H1 (cell line): ENCODE data around the gene CNGA1.

Source experiments
- EP300 ChIP-seq, 2 experiments: IDR thresholded peaks; 1 replicate in 1 of 2; 2 replicates in 1 of 2; pipeline ENCODE4 v1.6.1; 2011 to 2012; ENCODE audit warnings: low read depth in 2 of 2, low read length in 2 of 2, mild to moderate bottlenecking in 2 of 2, borderline replicate concordance in 1 of 2, inconsistent platforms in 1 of 2, moderate library complexity in 1 of 2
- EZH2 ChIP-seq: fragments of 200-600 bp; sonication (generic); IDR thresholded peaks from 2 replicates; pipeline ENCODE4 v1.7.1; 2012; ENCODE audit warnings: low read depth, mild to moderate bottlenecking, moderate library complexity, low read length, inconsistent platforms; ENCODE audit not compliant: severe bottlenecking
- HDAC6 ChIP-seq: IDR thresholded peaks from one replicate; pipeline ENCODE4 v1.7.1; 2012; ENCODE audit warnings: low read depth, mild to moderate bottlenecking, inconsistent platforms, low read length, moderate library complexity
- JUND ChIP-seq: IDR thresholded peaks from 2 replicates; pipeline ENCODE4 v1.6.1; 2011; ENCODE audit warnings: mild to moderate bottlenecking, improper control_type of control experiment, low read length
- POLR2A ChIP-seq, 2 experiments: IDR thresholded peaks; 1 replicate in 1 of 2; 2 replicates in 1 of 2; pipeline ENCODE4 v1.6.1; 2011; ENCODE audit warnings: low read depth in 2 of 2, low read length in 2 of 2, mild to moderate bottlenecking in 2 of 2; ENCODE audit errors: control extremely low read depth in 1 of 2
- SP1 ChIP-seq: IDR thresholded peaks from 2 replicates; pipeline ENCODE4 v1.6.1; 2011; ENCODE audit warnings: low read depth, low read length
- SRF ChIP-seq: IDR thresholded peaks from 2 replicates; pipeline ENCODE4 v1.6.1; 2011; ENCODE audit warnings: mild to moderate bottlenecking, low read depth, low read length, moderate library complexity
- SUZ12 ChIP-seq: fragments of 200-600 bp; sonication (generic); IDR thresholded peaks from 2 replicates; pipeline ENCODE4 v1.6.1; 2012; ENCODE audit warnings: mild to moderate bottlenecking, inconsistent platforms, low read length, moderate library complexity, mixed read lengths
- TF ChIP-seq, protein P1 (sequence below), 3 experiments: IDR thresholded peaks; 1 replicate in 2 of 3; 2 replicates in 1 of 3; pipeline versions ENCODE4 v1.5.1 to v1.6.1; 2011; ENCODE audit warnings: low read length in 3 of 3, mild to moderate bottlenecking in 3 of 3, inconsistent platforms in 2 of 3, low read depth in 1 of 3, moderate library complexity in 1 of 3; ENCODE audit not compliant: insufficient read depth in 1 of 3; ENCODE audit errors: control extremely low read depth in 1 of 3

DNA sequence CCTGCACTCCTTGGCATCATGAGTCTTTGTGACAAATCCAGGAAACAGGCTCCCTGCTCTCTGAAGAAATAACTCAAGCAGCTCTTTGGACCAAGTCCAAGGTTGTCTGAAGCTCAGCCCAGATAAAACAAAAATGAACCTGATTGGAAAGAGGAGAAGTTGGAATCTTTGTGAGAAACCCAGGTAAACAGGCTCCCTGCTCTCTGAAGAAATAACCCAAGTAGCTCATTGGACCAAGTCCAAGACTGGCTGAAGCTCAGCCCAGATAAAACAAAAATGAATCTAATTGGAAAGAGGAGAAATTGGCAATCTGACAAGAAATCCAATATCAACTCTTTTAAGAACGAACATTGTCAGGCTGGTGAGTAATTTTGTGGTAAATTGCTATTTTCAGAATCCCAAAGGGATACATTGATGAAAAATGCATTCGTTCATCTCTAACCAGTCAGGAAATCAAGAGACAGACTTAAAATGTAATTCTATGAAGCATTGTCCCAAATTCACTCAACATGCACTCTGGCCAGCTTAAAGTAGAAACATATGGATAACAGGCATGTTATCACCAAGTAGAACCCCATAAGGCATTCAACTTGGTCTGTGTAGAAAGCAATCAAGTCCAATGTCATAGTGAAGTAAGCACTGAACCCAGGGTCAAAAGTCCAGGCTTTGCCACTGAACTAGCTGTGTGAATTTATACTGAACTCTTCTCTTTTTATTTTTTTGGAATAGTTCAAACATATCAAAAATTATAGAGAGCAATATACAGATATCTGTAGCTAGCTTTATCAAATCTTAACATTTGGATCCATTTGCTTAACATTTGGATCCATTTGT, 85.3 kb downstream of the CNGA1 start:
- TF ChIP-seq, protein P1, sequence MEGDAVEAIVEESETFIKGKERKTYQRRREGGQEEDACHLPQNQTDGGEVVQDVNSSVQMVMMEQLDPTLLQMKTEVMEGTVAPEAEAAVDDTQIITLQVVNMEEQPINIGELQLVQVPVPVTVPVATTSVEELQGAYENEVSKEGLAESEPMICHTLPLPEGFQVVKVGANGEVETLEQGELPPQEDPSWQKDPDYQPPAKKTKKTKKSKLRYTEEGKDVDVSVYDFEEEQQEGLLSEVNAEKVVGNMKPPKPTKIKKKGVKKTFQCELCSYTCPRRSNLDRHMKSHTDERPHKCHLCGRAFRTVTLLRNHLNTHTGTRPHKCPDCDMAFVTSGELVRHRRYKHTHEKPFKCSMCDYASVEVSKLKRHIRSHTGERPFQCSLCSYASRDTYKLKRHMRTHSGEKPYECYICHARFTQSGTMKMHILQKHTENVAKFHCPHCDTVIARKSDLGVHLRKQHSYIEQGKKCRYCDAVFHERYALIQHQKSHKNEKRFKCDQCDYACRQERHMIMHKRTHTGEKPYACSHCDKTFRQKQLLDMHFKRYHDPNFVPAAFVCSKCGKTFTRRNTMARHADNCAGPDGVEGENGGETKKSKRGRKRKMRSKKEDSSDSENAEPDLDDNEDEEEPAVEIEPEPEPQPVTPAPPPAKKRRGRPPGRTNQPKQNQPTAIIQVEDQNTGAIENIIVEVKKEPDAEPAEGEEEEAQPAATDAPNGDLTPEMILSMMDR (IDR thresholded peaks at IDR 0.05; ENCODE audit: control extremely low read depth in 1 of 3, insufficient read depth in 1 of 3, low read depth in 1 of 3, low read length in 3 of 3): no peak
- TF ChIP-seq SP1 (no peak), SUZ12 (no peak), POLR2A (IDR thresholded peaks at IDR 0.05; ENCODE audit: control extremely low read depth in 1 of 2, low read depth in 2 of 2, low read length in 2 of 2) (no peak), EZH2 (no peak), EP300 (IDR thresholded peaks at IDR 0.05; ENCODE audit: borderline replicate concordance in 1 of 2, low read depth in 2 of 2, low read length in 2 of 2) (no peak), HDAC6 (no peak), JUND (no peak), SRF (no peak)
